COLO829 (cell line): ENCODE measurements around the gene DAPK2.
"Not testable (repeated sequence)": the region's sequence is repeated elsewhere in the genome, so short reads cannot be mapped to it uniquely, and the experiment has no call there.

Experiments
- DNase-seq: peaks from one replicate; pipeline ENCODE4 v3.0.0; 2012; ENCODE audit warnings: low spot score

The DAPK2 gene

DNA sequence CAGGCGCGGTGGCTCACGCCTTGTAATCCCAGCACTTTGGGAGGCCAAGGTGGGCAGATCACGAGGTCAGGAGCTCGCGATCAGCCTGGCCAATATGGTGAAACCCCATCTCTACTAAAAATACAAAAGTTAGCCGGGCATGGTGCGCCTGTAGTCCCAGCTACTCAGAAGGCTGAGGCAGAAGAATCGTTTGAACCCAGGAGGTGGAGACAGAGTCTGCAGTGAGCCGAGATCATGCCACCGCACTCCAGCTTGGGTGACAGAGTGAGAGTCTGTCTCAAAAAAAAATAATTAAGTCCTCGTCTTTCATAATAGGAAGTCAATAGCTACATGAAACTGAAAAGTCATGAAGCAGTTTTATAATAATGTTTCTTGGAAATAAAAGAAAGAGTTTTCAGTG is 7.4 kb upstream of the DAPK2 start:
- not testable (repeated sequence) for DNase-seq

DNA sequence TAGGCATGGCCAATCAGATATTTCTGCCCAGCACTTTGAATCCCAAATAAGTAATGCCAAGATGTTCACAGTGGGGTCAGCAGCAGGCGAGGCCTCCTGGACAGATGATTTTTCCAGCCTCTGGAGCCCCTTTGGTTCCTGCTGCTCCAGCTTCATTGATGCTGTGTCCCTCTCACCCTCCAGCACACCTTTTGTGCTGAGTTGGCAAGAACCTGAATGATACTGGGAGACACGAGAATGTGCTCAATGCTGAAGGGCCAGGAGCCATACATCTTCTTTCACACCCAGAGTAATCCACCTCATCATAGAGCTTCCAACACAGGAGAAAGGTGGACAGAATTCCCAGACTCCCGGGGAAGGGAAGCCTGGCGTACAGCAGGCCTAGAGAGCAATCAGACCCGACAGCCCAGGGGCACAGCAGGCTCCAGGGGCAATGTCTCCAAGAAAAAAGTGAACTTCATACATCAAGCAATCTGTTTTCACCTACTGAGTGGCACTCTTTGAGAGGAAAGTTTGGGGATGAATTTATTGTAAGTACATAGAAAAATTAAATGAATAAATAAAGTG is 6.7 kb upstream of the DAPK2 start:
- DNase-seq: no peak

DNA sequence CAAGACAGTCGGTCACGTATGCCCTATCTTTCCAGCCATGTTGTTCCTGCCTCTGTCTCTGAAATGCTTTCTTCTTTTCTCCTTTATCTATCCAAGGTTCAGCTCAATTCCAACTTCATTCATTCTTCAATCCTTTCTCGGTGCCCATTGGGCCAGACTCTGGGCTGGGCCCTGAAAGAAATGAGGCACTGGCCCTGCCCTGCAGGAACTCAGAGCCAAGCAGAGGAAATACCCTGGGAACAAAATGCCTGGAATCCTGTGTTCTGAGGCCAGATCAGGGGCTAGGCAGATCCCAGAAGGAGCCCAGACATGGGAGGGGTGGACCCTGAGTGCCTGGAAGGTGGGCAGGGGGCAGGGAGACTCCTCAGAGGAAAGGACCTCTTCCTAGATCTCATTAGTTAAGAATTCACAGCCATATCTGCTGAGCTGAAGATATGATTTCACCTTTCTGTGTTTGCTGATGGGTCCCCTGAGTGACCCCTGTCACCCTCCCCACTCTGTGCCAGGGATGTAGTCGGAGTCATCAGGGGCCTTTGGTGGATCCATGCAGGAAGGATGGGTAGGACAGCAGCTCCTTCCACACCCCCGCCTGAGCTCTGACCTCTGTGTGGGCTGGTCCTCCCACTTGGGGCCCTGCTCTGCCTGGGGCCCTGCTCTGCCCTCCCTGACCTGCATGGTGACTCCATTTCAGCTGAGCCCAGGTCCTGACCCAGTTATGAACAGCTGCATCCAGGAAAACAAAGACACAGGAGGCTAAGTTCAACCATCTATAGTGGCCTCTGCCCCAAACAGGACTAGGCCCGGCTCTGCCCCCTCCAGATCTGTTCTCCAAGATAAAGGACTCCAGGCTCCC is 5.3 kb upstream of the DAPK2 start:
- DNase-seq: no peak

DNA sequence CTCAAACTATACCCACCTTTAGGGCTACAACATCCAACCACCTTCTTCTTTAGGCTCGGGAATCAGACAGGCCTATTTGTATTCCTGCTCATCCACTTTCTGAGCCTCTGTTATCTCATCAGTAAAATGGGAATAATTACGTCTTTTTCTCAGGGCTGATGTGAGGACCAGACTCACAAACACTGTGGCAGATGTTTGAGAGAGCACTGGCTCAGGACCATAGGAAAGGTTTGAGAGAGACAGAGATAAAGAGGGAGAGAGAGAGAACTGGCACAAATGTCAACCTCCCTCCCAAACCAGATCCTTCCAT is 4.8 kb upstream of the DAPK2 start:
- DNase-seq: no peak

DNA sequence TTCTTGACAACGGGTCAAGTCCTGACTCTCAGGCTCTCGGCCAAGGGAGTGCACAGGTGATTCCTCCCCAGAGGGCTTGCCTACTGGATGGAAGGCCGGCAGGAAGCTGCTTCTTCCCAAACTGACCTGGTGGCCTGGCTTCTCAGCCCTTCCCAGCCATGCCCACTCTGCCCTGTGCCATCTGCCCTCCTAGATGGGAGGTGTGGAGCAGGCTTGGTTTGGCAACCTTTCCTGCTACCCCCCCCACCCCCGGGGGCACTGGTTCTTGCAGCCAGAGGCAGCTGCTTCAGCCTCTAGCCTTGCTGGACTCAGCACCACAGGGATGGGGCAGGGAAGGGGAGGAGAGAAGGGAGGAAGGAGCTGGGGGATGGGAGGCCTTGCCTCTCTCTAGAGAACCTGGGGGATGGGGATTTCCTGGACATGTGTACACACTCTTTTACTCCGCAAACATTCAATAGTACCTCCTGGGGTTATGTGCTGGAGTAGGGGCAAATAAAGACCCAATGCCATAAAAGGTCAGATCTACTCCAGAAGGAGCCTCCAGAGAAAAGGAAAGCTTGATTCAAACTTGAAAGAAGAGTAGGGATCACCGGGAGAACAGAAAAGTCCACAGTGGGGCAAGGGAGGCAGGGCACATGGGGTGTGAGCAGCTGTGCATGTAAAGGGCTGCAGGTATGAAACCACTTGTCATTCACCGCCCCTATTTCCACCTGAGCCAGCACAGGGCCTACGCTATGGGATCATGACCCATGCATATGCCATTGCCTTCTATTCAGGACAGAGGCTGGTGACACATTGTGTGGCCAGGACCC is 4.2 kb upstream of the DAPK2 start:
- DNase-seq: no peak

DNA sequence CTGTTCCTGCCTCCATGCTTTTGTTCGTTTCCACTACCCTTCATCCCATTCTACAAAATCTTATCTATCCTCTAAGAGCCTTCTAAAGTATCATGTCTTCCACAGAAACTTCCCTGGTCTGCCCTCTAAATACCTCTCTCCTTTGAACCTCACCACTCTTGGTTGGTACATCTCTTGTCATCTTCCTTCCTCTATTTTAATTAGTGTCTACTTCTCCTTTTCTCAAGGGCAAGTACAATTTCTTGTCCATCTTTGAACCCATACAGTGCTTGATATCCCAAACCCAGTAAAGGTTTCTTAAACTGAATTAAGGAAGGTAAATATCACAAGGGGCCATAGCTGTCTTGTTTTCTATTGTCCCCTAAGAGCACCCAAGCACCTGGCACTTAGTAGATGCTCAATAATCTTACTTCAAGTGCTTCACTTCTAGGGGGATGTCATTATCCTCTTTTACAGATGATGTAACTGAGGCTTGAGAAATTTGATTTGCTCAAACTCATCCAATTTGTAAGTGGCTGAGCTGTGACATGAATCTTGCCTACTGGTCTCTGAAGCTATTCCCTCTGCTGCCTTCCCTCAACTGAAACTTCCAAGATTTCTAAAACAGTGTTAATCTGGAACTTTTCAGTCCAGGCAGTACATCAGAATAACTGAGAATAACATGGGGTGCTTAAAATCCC is 2.6 kb upstream of the DAPK2 start:
- no peak for DNase-seq

DNA sequence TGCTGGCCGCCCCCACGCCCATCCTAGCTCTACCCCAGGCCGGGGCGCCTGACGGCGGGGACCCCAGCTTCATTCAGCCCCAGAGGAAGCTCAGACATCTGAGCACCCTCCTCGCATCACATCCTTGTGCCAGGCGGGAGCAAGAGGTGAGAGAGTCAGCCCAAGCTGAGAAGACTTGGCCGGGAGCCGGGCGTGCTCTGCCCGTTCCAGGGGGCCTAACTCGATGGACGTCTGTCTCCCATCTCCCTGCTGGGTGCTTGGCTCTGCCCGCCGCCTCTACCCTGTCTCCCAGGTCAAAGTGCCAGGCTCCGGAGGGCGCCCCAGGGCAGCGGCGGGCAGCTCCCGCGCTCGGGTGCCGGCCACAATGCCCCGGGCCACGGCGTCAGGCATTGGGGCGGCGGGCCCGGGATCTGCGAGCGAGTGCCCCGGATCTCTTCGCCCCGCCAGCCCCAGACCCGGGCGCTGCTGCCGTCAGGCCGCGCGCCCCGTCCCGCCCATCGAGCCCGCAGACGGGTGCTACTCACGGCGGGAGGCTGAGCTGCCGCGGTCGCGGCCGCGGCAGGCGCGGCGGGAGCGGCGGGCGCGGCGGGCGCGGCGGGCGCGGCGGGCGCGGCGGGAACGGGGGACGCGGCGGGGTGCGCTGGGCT is 388 bp downstream of the DAPK2 start:
- DNase-seq: no peak

DNA sequence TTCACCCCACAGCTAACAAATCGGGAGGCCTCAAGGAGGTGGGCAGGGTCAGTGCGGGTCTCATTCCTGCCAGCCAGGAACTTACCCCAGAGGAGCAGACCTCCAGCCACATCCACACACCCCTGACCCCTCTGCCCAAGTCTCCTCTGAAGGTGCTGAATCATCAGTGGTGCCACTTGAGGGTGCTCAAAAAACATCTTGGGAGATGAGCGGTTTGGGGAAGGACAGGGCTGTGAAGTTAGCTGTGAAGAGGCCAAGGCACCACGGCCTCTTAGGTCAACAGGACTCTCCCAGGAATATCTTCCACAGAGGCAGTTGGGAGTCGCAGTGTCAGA is 1.2 kb downstream of the DAPK2 start:
- no peak for DNase-seq

DNA sequence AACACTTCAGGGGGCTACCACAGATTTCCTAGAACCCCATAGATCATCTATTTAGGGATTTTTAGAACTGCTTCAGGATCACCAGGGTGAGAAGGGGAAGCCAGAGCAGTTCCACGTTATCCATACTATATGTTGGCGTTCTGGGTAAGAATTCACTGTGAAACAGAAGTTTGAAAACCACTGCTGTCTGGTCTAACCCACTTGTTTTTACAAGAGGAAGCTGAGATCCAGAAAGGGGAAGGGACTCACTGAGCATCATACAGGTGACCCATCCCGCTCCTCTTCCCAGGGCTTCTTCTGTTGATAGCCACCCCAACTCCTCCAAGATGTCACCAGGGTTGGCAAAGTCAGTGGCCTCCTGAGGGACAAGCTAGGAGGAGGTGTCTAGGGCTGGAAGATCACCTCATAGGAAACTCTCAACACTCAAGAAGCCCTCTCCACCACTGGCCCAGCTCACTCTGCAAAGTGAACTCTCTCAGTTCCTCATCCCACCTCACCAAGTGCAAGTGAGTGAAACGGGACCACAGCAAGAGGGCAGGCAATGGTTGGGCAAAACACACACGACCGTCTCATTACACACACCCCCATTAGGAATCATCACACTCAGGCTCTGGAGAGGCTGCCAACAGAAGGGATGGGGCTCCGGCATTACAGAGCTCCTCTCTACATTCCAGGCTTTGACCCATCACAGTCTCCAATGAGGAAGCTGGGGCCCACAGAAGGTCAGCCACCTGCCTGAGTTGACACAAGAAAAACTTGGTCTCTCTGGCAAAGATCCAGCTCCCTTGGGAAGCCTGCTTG is 1.8 kb downstream of the DAPK2 start:
- DNase-seq: no peak

DNA sequence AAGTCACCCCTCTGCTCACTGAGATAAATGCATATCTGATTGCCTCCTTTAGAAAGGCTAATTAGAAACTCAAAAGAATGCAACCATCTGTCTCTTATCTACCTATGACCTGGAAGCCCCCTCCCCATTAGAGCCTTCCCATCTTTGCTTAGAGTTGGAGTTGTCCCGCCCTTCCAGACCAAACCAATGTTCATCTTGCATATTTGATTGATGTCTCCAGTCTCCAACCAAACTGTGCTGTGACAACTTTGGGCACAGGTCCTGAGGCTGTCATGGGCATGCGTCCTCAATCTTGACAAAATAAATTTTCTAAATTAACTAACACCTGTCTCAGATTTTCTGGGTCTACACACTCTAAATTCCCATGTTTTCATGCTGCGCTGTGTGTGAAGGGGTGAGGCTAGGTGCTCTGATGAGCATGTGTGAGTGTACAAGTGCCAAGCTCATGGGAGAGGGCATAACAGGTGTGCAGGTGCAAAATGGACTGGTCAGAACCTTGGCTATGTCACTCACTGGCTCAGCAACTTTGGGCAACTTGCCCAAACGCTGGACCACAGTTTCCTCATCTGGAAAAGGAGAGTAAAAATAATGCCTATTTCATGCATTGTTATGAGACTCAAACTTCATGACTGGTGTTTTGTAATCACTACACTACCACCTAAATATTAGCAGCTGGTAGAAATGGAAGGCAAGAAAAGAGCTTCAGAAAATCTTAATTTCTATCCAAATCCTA is 7.2 kb downstream of the DAPK2 start:
- no peak for DNase-seq

DNA sequence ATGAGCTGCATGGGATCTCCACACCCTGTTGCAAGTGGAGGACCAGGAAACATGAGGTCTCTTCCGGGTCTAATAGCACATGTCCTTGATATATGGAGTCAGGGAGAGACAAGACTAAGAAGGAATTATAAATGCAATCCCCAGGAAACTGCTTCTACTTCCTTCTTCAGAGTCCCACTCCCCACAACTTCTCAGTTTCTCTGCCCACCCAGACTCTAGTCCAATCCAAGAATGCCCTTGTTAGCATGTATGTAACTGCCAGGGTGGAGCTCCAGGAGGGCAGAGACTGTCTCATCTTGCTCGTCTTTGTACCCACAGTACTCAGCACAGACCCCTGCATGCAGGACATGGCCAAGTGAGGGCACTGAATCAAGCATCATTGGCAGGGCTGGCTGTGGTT is 8.3 kb downstream of the DAPK2 start:
- DNase-seq: no peak

DNA sequence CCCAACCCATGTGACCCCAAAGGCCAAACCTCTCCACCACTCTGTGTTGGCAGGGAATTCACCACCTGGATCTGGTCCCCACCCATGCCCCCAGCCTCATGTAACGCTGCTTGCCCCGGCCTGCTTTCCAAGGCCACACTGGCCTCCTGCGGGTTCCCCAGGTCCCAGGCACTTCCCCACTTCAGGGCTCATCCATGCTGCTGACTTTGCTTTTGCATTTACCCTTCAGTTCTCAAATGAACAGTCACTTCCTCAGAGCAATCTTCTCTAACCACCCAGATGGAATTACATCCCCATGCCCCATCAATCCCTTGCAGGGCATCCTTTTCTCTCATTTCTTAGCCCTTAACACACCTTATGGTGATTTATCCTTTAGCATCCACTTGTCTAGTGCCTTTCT is 9.2 kb downstream of the DAPK2 start:
- no peak for DNase-seq

DNA sequence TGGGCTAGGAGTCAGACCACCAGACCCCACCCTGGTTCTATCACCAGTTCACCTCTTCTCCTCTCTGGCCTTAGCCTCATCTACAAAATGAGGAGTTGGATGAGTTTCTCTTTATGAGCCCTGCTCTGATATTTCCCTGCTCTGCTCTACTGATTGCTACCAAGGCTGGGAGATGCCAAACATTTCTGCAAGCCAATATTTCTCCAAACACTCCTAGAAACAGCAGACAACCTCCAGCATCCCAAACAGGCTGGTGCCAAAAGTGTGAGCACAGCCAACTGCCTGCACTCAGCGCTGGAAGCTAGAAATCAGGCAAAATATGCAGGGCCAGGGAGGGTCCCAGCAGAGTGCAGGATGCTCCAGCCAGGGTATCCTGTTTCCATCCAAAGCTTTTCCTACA is 10.8 kb downstream of the DAPK2 start:
- no peak for DNase-seq

DNA sequence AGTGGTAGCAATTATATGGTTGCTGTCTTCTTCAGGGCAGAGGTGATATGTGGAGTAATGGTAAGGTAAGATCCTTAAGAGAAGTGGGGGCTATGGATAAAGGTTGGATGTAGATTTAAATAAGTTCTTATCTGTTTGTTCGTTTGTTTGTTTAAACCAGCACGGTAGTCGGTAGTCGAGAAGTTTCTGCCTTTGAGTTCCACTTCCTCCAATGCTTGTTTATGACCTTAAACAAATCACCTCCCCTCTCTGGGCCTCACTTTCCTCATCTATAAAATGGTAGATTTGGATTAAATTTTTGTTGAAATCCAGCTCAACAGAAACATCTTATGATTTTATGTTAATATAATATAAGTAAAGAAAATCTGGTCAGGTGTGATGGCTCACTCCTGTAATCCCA is 11.8 kb downstream of the DAPK2 start:
- no peak for DNase-seq

DNA sequence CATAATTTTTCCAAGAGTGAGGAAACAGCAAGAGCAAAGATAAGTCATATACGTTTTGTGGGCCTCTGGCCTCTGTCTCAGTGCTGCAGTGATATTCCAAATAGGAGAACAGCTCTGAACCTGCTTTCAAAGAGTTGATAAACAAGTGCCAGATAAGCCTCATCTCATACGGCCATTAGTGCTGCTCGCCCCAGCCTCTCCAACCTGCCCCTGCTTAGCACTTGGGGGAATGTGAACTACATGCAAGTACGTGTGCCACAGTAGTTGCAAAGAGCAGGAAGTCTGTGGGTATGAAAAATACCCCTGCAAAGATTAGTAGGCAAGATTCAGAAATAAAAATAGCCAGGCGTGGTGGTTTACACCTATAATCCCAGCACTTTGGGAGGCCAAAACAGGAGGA is 14.0 kb downstream of the DAPK2 start:
- no peak for DNase-seq

DNA sequence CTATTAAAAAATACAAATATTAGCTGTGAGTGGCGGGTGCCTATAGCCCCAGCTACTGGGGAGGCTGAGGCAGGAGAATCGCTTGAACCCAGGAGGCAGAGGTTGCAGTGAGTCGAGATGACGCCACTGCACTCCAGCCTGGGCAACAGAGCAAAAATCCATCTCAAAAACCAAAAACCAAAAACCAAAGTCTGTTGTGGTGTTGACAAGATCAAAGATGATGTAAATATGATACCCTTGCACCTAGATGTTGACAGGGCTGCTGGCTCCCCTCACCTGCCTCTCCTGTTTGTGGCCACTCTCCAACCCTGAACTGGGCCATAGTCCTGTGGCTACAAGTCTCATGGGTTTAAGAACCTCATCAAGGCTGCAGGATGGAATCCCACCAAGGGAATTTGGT is 16.2 kb downstream of the DAPK2 start:
- DNase-seq: no peak

DNA sequence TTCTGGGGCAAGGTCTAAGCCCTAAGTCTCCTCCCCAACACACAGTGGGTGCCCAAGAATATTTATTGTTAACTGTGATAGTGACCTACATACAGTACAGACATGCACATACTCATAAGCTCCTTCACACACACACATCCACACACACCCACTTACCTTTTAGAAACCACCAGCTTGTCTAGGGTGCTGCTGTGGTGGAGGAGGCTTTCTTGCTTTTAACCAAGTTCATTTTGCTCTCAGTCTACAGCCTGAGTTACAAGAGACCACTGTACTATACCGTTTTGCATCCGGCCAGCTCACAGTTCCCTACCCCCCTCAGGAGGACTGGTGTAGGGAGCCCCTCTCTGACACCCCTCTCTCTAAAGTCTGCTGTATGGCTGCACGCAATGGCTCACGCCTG is 16.7 kb downstream of the DAPK2 start:
- DNase-seq: no peak

DNA sequence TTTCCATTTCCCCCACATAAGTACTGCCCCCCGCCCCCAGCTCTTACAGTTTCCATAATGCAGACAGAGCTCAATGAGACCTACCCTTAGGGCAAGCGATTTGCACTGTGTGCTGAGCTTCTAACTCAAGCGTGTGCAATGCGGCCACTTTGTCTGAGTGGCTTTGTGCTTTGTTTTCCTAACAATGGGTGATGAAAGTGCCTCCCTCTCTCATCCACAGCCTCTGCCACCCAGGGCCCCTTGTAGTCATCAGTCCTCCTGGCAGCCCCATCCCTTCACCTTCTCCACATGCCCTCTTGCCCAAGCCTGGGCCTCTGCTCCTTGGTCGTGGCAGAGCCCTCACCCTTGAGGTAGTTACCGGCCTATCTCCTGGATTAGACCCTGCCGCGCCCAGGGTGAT is 17.2 kb downstream of the DAPK2 start:
- no peak for DNase-seq

DNA sequence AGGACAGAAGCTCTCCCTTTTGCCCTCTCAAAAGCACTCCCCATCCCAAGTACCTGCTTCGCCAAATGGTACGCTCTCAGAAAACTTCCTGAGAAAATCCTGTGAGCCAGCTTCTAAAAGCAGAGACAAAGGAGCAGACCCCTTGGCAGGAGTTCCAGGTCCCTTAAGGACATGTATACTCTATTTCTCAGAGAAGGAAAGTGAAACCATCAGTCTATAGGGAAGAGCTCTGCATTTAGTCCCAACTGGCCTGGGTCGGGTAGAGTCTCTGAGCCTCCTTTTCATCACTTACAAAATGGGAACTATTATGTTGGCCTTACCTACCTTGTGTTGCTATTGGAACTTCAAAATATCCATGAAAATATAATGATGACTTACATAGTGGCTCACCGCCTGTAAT is 19.7 kb downstream of the DAPK2 start:
- no peak for DNase-seq

DNA sequence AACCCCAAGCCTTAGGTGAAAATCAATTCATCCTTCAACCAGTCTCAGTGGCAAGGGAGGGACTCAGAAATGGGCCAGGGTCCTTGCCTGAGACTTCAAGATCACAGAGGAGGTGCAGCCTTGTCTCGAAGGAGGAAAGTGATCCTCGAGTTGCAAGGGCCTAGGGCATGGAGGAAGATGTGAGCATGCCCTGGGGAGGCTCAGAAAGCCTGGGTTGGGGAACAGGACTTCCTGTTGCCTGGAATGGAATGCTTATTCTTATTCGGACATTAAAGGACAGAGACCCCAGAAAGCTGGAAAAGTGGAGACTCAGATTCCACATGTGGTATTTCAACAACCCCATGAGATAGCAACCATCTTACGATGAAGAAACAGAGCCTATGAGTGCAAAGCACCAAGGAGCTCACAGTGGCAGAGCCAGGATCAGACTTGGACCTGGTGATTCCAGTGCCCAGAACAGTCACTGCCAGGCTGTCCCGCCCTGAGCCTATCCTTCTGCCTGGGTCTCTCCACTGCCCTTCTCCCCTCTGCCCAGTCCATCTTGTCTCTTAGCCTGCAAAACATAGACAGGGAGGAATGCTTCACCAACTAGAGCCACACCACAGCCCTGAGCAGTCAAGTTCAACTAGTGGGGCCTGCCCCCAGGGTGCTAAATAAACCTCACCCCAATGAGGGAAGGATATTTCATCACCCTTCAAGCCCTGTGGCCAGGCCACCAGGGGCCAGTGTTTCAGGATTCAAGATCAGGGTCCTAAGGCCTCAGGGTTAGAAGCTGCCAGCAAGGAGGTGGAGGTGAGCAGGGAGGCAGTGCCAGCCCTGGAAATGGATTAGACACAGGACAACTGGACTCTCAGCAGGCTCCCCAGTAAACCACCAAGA is 21.9 kb downstream of the DAPK2 start:
- DNase-seq: no peak
